ENCODE results near the gene ZNF366. TPM values are rescaled to one million over a fixed set of nuclear protein-coding genes. Genes with fewer than 3 reads are reported as not detected.

ZNF366 gene, protein sequence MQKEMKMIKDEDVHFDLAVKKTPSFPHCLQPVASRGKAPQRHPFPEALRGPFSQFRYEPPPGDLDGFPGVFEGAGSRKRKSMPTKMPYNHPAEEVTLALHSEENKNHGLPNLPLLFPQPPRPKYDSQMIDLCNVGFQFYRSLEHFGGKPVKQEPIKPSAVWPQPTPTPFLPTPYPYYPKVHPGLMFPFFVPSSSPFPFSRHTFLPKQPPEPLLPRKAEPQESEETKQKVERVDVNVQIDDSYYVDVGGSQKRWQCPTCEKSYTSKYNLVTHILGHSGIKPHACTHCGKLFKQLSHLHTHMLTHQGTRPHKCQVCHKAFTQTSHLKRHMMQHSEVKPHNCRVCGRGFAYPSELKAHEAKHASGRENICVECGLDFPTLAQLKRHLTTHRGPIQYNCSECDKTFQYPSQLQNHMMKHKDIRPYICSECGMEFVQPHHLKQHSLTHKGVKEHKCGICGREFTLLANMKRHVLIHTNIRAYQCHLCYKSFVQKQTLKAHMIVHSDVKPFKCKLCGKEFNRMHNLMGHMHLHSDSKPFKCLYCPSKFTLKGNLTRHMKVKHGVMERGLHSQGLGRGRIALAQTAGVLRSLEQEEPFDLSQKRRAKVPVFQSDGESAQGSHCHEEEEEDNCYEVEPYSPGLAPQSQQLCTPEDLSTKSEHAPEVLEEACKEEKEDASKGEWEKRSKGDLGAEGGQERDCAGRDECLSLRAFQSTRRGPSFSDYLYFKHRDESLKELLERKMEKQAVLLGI
- not detected for total RNA-seq

DNA sequence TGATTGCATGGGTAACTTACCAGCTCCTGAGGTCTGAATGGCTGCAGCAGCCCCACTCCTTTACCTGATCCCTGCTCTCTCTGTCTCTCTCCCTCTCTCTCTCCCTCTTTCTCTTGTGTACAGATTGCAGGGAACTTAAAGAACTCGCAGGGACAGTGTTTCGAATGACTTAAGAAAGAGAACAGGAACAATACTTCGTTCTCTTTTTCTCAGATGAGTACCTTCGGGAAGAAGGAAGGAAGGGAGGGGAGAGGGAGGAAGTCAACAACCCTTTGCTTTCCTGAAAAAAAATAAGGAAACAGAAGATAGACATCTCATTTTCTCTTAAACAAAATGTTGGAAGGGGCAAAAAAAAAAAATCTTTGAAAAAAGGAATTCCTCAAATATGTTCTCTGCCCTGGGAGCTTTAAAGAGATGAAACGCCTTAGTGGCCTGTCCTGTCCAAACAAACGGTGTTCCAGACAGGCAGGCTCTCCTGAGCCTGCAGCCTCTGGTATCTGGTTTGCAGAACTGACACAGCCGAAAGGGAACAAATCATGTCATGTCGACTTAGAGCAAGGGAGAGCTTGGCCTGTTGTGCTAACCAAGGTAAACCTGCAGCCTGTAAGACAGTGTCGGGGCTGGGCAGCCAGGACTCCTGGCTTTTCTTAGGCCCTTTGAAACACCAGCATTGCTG, at the start of gene ZNF366:
Gene ZNF366 (minus strand): TSS at position 180 of the 676 bp plus-strand sequence. CDS start 45,914 bp downstream, outside the sequence.
- Mint-ChIP-seq H3K4me3 (no peak within 1 kb of the TSS), H3K27ac (no peak within 1 kb of the TSS), H3K27me3 (peaks cover 32% of the 10 kb centered on the region), H3K9me3 (ENCODE audit: low read depth) (no peaks in the 10 kb centered on the region), H3K4me1 (peaks cover 2% of the 10 kb centered on the region), H3K36me3 (no peaks in the 10 kb centered on the region)
- no peak for DNase-seq
- CTCF ChIA-PET: no interaction called here
- ATAC-seq: no peak

DNA sequence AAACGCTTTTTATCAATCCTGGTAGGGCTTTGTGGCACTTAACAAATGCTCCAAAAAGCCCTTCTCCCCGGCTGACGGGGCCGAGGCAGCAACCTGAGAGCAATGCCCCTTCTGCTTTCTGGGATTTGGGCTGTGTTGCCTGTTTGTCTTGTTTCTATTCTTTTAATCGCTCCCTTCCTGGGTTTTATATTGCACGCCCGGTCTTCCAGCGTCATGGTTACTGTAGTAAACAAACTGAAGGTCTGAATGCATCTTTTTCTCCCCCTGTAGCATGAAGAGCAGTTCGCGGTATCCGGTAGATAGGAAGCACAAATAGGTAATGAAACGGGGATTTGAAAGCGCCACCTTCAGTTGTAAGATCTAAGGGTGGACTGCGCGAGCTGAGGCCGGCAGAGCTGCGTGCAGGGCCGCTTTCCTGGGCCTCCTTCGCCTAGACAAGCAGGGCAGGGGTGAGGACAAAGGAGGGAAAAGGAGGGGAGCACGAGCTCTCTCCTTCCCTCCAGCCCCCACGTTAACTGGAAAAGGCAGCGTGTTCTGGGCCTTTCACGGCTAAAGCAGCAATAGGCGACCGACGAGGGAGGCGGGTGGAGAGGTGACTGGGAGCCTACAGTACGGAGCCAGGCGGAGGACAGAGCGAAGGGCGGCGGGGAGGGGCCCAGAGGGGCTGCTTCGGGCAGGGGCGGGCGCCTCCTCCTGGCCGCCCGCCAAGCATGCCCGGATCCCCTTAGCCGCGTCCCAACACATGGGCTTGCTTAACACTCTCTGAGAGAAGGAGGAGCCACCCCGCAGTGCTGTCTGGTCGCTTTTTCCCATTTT, 49.3 kb upstream of the ZNF366 start:
- DNase-seq (no peak), ATAC-seq (peak; percentile 80)
- no peaks in the 10 kb centered on the region for H3K36me3 Mint-ChIP-seq
- peaks cover 8% of the 10 kb centered on the region for H3K4me1 Mint-ChIP-seq
- H3K4me3 Mint-ChIP-seq: peak overlapping the region; percentile 40
- H3K27me3 Mint-ChIP-seq: peaks cover 38% of the 10 kb centered on the region
- H3K9me3 Mint-ChIP-seq (ENCODE audit: low read depth): no peaks in the 10 kb centered on the region
- no peak overlapping the region for H3K27ac Mint-ChIP-seq
- CTCF ChIA-PET: no interaction called here

DNA sequence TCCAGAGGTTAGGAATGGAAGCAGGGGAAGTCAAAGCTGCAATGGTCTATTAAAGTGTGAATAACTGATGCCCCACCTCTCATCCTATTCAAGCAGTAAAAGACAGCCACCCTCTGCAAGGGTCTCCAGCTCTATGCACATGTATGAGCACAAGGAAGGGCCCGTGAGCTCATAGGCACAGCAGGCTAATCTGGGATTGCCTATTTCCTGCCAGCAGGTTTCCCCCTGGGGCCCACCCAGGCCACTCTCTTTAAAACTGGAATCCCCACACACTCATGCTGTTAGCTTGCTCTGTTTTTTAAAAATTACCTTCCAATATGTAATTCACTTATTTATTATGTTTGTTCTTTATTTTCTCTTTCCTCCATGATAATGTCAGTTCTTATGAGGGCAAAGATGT, 48.7 kb upstream of the ZNF366 start:
- Mint-ChIP-seq H3K27me3 (peaks cover 38% of the 10 kb centered on the region), H3K36me3 (no peaks in the 10 kb centered on the region), H3K4me1 (peaks cover 8% of the 10 kb centered on the region), H3K4me3 (no peak overlapping the region), H3K27ac (no peak overlapping the region), H3K9me3 (ENCODE audit: low read depth) (no peaks in the 10 kb centered on the region)
- no peak for ATAC-seq
- CTCF ChIA-PET: no interaction called here
- DNase-seq: no peak

DNA sequence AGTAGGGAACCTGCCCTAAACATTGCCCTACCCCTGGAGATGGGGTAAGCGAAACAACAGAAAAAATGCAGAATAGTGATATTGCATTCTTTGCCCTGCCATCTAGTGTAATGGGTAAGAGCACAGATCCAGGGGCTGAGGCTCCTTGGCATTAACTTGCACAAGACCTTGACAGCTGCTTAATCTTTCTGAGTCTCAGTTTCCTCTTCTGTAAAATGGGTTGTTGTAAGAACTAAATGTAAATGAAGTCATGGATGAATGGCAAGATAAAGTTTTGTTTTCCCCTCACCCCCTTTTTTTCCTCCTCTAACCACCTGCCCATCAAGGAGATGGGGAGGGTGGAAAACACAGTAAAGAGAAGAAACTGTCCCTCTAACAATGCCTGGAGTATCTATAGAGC, 47.7 kb upstream of the ZNF366 start:
- DNase-seq (no peak), ATAC-seq (no peak)
- H3K9me3 Mint-ChIP-seq (ENCODE audit: low read depth): no peaks in the 10 kb centered on the region
- H3K36me3 Mint-ChIP-seq: no peaks in the 10 kb centered on the region
- H3K4me3 Mint-ChIP-seq: no peak overlapping the region
- peaks cover 8% of the 10 kb centered on the region for H3K4me1 Mint-ChIP-seq
- H3K27me3 Mint-ChIP-seq: peaks cover 42% of the 10 kb centered on the region
- H3K27ac Mint-ChIP-seq: no peak overlapping the region
- CTCF ChIA-PET: no interaction called here

DNA sequence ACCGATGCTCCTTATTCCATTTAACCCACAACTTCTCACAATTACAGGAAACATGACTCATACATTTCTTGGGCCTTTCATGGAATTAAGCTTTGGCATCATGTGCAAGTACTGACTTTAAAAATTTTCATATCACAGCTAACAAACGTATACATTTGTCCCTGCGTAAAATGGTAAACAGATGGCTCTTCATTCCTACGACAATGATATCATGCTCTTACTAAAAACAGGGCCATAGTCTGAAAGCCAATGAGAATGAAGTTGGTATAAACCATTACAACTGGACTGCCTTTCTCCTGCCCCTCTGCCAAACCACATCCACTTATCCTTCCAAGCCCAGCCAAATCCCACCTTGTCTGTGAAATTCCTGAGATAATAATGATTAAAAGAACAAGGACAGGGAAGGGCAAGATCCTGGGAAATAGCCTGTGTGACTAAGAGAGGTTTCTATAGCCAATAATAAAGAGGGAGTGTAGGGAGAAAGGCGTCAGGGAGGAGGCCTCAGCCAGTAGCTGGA, 44.9 kb upstream of the ZNF366 start:
- CTCF ChIA-PET: no interaction called here

DNA sequence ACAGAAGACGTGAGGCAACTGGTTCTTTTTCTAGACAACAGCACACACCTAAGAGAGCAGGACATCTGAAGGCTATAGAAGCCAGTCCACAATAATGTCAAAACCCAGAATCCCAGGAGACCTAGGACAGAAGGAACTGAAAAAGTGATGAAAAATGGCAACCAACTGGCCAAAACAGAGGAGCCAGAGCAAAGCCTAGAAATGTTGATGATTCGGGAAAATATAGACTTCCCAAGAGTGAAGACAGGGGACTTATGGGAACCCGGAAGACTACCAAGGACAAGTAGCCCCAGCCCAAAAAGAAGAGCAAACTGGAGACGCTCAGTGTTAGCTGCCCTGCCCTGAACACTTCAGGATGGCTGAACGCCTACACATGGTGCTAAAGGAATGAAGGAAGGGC, 43.4 kb upstream of the ZNF366 start:
- Mint-ChIP-seq H3K9me3 (ENCODE audit: low read depth) (peaks cover 1% of the 10 kb centered on the region), H3K36me3 (no peaks in the 10 kb centered on the region), H3K4me1 (no peaks in the 10 kb centered on the region), H3K27me3 (peaks cover 34% of the 10 kb centered on the region), H3K27ac (no peak overlapping the region), H3K4me3 (no peak overlapping the region)
- CTCF ChIA-PET: no interaction called here
- no peak for DNase-seq
- no peak for ATAC-seq

More for the DNA sequence above, 44.9 kb upstream of the ZNF366 start:
- Mint-ChIP-seq H3K4me1 (peaks cover 5% of the 10 kb centered on the region), H3K27me3 (peaks cover 40% of the 10 kb centered on the region), H3K9me3 (ENCODE audit: low read depth) (no peaks in the 10 kb centered on the region), H3K36me3 (no peaks in the 10 kb centered on the region), H3K4me3 (no peak overlapping the region), H3K27ac (no peak overlapping the region)
- DNase-seq (no peak), ATAC-seq (no peak)

DNA sequence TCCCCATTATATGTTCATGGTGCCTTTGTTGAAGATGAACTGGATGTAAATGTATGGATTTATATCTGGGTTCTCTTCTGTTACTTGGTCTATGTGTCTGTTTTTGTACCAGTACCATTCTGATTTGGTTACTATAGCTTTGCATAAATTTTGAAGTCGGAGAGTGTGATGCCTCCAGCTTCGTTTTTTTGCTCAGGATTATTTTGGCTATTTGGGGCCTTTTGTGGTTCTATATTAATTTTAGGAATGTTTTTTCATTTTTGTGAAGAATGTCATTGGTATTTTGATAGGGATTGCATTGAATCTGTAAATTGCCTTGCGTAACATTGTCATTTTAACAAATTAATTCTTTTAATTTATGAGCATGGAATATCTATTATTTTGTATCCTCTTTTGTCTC, 36.6 kb upstream of the ZNF366 start:
- CTCF ChIA-PET: no interaction called here
- Mint-ChIP-seq H3K4me1 (no peaks in the 10 kb centered on the region), H3K36me3 (no peaks in the 10 kb centered on the region), H3K27ac (no peak overlapping the region), H3K4me3 (no peak overlapping the region), H3K9me3 (ENCODE audit: low read depth) (peaks cover 4% of the 10 kb centered on the region), H3K27me3 (peaks cover 14% of the 10 kb centered on the region)
- no peak for ATAC-seq
- no peak for DNase-seq

DNA sequence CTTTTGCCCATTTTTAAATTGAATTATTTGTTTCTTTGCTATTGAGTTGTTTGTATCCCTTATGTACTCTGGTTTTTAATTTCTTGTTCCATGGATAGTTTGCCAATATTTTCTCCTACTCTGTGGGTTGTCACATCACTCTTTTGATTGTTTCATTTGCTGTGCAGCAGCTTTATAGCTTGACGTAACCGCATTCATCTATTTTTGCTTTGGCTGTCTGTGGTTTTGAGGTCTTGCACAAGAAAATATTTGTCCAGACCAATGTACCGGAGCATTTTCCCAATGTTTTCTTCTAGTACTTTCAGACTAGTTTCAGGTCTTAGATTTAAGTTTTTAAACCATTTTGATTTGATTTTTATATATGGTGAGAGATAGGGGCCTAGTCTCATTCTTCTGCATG, 36.2 kb upstream of the ZNF366 start:
- CTCF ChIA-PET: no interaction called here
- no peak overlapping the region for H3K4me3 Mint-ChIP-seq
- H3K36me3 Mint-ChIP-seq: no peaks in the 10 kb centered on the region
- H3K4me1 Mint-ChIP-seq: no peaks in the 10 kb centered on the region
- no peak overlapping the region for H3K27ac Mint-ChIP-seq
- no peak for ATAC-seq
- peaks cover 16% of the 10 kb centered on the region for H3K27me3 Mint-ChIP-seq
- no peak for DNase-seq
- H3K9me3 Mint-ChIP-seq (ENCODE audit: low read depth): peaks cover 4% of the 10 kb centered on the region

DNA sequence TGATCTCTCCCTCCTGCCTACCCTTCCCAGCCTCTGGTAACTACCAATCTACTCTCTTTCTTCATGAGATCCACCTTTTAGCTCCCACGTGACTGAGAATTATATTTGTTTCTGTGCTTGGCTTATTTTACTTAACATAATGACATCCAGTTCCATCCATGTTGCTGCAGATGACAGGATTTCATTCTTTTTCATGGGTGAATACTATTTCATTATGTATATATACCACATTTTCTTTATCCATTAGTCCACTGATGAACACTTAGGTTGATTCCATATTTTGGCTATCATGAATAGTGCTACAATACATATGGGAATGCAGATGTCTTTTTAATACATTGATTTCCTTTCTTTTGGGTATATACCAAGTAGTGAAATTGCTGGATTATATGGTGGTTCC, 35.5 kb upstream of the ZNF366 start:
- Mint-ChIP-seq H3K9me3 (ENCODE audit: low read depth) (peaks cover 4% of the 10 kb centered on the region), H3K27me3 (peaks cover 22% of the 10 kb centered on the region), H3K27ac (no peak overlapping the region), H3K36me3 (no peaks in the 10 kb centered on the region), H3K4me1 (no peaks in the 10 kb centered on the region), H3K4me3 (no peak overlapping the region)
- DNase-seq: no peak
- CTCF ChIA-PET: no interaction called here
- no peak for ATAC-seq

DNA sequence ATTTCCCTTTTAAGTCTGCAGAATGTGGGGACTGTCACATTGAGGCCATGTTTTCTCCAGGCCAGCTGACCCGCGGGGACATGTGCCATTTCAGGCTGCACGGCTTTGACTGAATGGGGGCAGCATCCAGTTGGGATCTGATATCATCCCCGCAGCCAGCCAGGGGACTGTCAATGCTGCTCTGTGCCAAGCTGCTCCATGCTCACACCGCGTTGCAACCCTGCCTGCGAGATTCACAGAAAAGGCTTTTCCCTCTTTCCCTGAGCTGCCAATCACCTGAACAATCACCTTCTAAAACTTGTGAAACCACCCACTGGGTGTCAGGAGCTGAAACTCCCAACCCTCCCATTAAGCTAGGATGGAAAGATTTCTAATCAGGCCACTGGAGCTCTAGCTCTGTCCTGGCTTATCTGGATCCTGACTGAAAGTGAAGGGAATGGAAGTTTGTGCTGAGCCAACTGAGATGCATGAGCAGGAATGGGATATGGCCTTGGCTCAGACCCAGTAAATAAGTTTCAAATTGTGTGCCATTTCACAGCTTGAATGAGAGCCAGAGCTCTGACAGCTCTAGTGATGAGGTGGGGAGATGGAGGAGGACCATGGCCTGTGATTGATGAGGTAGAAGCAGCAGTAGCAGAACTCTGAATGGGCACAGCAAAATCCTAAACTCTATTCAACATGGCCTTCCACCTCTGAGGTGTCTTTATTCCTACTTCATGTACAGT, 34.5 kb upstream of the ZNF366 start:
- CTCF ChIA-PET: no interaction called here

DNA sequence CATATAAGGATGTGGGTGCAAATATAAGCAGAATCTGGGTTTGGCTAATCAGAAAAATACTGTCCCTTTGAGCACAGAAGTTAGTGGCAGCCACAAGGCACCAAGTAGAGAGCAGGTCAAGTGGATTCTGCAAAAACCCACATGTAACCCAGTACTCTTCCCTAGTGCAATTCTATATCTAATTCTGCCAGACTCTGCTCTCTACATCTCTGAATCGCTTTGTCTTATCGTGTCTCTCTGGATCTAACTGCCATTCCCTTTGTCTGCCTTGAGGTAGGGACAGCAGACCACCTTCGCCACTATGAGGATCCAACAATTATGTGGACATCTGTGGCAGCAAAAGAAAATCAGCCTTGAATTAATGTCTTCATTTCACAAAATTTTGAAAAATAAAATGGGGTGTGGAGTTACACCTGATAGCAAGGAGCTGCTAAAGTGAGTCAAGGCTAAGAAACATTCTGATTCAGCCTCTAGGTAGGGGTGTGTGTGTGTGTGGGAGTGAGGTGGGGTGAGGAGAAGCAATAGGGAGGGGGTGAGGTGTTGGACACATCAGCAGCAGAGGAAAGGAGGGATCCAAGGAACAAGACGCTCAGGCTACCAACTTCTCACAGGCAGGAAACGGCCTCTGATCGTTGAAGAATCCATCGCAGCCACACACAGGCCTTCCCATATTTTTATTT, 33.7 kb upstream of the ZNF366 start:
- Mint-ChIP-seq H3K4me1 (no peaks in the 10 kb centered on the region), H3K4me3 (no peak overlapping the region), H3K27ac (no peak overlapping the region), H3K36me3 (no peaks in the 10 kb centered on the region), H3K9me3 (ENCODE audit: low read depth) (peaks cover 4% of the 10 kb centered on the region), H3K27me3 (peaks cover 21% of the 10 kb centered on the region)
- DNase-seq (no peak), ATAC-seq (no peak)
- CTCF ChIA-PET: no interaction called here

More for the DNA sequence above, 34.5 kb upstream of the ZNF366 start:
- Mint-ChIP-seq H3K9me3 (ENCODE audit: low read depth) (peaks cover 4% of the 10 kb centered on the region), H3K27me3 (peaks cover 23% of the 10 kb centered on the region), H3K4me1 (no peaks in the 10 kb centered on the region), H3K36me3 (no peaks in the 10 kb centered on the region), H3K4me3 (no peak overlapping the region), H3K27ac (no peak overlapping the region)
- ATAC-seq: no peak
- DNase-seq: no peak

DNA sequence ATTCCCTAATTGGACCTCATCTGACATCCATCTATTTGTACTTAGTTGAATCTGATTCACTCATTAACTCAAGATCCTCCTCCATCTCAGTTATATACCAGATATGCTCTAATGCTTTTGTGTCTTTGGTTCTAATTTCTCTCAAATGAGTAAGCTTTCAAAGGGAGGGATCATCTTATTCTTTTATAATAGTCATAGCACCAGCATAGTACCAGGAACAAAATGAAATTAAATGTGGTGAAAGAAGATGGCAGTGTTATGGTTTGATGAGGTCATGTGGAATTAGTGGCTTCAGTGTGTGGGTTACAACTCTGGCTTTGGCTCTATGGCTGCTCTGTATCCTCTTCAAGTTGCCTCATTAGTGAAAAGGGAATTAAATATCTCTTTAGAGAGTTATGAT, 32.5 kb upstream of the ZNF366 start:
- Mint-ChIP-seq H3K27ac (no peak overlapping the region), H3K4me3 (no peak overlapping the region), H3K4me1 (no peaks in the 10 kb centered on the region), H3K36me3 (no peaks in the 10 kb centered on the region), H3K27me3 (peaks cover 24% of the 10 kb centered on the region), H3K9me3 (ENCODE audit: low read depth) (no peaks in the 10 kb centered on the region)
- CTCF ChIA-PET: no interaction called here
- no peak for DNase-seq
- ATAC-seq: no peak

All from activated CD8-positive, alpha-beta memory T cell treated with anti-CD3 and anti-CD28 coated beads, Interleukin-2, amount 10 ng/mL, durations not matched to agents 7 days and 5 days (primary cell).